SK-N-SH (cell line): Measurements from ENCODE around the gene COL5A1.

Source experiments
- MXI1 ChIP-seq: IDR thresholded peaks from 2 replicates; pipeline ENCODE4 v1.6.1; 2012; ENCODE audit warnings: mild to moderate bottlenecking, low read depth, low read length, improper control_type of control experiment
- TF ChIP-seq, protein P1 (sequence below): fragments of 150-350 bp; IDR thresholded peaks from 2 replicates; pipeline ENCODE4 v1.6.1; 2017; ENCODE audit warnings: antibody characterized with exemption, low read length, low read depth, borderline replicate concordance
- TF ChIP-seq, protein P2 (sequence below): fragments of 200-600 bp; sonication (generic); IDR thresholded peaks from 2 replicates; pipeline ENCODE4 v1.6.1; 2017; ENCODE audit warnings: antibody characterized with exemption, mild to moderate bottlenecking, moderate library complexity
- TF ChIP-seq, protein P3 (sequence below): IDR thresholded peaks from 2 replicates; pipeline ENCODE4 v1.6.1; 2012; ENCODE audit warnings: mild to moderate bottlenecking, low read depth, low read length, moderate library complexity

DNA sequence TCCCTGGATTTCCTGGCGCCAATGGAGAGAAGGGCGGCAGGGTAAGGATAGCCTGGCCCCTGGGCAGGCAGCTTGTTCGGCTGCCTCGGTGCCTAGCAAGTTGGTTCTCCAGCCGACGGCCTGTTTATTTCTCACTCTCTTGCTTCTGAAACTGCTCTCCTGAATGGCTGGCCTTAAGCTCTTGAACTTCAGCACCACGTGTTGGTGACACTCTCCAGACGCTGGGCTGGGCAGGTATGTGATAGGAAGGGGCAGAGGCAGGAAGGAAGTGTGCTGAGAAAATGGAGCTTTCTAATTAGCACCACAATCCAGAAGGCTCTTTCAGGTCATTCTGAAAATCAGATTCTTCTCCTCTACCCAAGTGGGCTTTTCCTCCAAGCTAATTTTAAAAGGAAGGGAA lies 147.6 kb downstream of the COL5A1 start:
- TF ChIP-seq, protein P1, sequence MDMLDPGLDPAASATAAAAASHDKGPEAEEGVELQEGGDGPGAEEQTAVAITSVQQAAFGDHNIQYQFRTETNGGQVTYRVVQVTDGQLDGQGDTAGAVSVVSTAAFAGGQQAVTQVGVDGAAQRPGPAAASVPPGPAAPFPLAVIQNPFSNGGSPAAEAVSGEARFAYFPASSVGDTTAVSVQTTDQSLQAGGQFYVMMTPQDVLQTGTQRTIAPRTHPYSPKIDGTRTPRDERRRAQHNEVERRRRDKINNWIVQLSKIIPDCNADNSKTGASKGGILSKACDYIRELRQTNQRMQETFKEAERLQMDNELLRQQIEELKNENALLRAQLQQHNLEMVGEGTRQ, result no peak
- TF ChIP-seq, protein P2, sequence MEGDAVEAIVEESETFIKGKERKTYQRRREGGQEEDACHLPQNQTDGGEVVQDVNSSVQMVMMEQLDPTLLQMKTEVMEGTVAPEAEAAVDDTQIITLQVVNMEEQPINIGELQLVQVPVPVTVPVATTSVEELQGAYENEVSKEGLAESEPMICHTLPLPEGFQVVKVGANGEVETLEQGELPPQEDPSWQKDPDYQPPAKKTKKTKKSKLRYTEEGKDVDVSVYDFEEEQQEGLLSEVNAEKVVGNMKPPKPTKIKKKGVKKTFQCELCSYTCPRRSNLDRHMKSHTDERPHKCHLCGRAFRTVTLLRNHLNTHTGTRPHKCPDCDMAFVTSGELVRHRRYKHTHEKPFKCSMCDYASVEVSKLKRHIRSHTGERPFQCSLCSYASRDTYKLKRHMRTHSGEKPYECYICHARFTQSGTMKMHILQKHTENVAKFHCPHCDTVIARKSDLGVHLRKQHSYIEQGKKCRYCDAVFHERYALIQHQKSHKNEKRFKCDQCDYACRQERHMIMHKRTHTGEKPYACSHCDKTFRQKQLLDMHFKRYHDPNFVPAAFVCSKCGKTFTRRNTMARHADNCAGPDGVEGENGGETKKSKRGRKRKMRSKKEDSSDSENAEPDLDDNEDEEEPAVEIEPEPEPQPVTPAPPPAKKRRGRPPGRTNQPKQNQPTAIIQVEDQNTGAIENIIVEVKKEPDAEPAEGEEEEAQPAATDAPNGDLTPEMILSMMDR, result no peak
- TF ChIP-seq, protein P3, sequence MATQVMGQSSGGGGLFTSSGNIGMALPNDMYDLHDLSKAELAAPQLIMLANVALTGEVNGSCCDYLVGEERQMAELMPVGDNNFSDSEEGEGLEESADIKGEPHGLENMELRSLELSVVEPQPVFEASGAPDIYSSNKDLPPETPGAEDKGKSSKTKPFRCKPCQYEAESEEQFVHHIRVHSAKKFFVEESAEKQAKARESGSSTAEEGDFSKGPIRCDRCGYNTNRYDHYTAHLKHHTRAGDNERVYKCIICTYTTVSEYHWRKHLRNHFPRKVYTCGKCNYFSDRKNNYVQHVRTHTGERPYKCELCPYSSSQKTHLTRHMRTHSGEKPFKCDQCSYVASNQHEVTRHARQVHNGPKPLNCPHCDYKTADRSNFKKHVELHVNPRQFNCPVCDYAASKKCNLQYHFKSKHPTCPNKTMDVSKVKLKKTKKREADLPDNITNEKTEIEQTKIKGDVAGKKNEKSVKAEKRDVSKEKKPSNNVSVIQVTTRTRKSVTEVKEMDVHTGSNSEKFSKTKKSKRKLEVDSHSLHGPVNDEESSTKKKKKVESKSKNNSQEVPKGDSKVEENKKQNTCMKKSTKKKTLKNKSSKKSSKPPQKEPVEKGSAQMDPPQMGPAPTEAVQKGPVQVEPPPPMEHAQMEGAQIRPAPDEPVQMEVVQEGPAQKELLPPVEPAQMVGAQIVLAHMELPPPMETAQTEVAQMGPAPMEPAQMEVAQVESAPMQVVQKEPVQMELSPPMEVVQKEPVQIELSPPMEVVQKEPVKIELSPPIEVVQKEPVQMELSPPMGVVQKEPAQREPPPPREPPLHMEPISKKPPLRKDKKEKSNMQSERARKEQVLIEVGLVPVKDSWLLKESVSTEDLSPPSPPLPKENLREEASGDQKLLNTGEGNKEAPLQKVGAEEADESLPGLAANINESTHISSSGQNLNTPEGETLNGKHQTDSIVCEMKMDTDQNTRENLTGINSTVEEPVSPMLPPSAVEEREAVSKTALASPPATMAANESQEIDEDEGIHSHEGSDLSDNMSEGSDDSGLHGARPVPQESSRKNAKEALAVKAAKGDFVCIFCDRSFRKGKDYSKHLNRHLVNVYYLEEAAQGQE, result no peak
- TF ChIP-seq MXI1, result no peak
